ENCODE data around the gene DOCK8.

Gene DOCK8

GRCh38 chr9:479971-480350, 265.3 kb downstream of the DOCK8 start:
- no peak overlapping the region for H3K27ac ChIP-seq (ENCODE audit: low read depth, low read length)
- H3K36me3 ChIP-seq (ENCODE audit: control insufficient read depth in 1 of 2, insufficient read depth in 2 of 2, low read length in 2 of 2): no peaks in the 10 kb centered on the region
- no peak overlapping the region for H3K9ac ChIP-seq (ENCODE audit: low read depth in 1 of 2, low read length in 2 of 2)
- no peak overlapping the region for H3K4me3 ChIP-seq (ENCODE audit: low read depth in 1 of 2, low read length in 2 of 2)
- H3K9me3 ChIP-seq (ENCODE audit: control insufficient read depth in 1 of 2, low read length in 2 of 2): no peaks in the 10 kb centered on the region
- H3K4me1 ChIP-seq (ENCODE audit: control insufficient read depth in 1 of 2, insufficient read depth in 2 of 2, low read length in 2 of 2): no peaks in the 10 kb centered on the region
- no peaks in the 10 kb centered on the region for H3K27me3 ChIP-seq (ENCODE audit: control insufficient read depth in 1 of 2, insufficient read depth in 2 of 2, low read length in 2 of 2)

- Histone ChIP-seq H3K27me3 (ENCODE audit: control insufficient read depth in 1 of 2, insufficient read depth in 2 of 2, low read length in 2 of 2) (no peaks in the 10 kb centered on the region), H3K4me1 (ENCODE audit: control insufficient read depth in 1 of 2, insufficient read depth in 2 of 2, low read length in 2 of 2) (peaks cover 4 to 5% of the 10 kb centered on the region in 2 donors), H3K9me3 (ENCODE audit: control insufficient read depth in 1 of 2, low read length in 2 of 2) (no peaks in the 10 kb centered on the region), H3K27ac (ENCODE audit: low read depth, low read length) (no peak overlapping the region), H3K9ac (ENCODE audit: low read depth in 1 of 2, low read length in 2 of 2) (no peak overlapping the region), H3K4me3 (ENCODE audit: low read depth in 1 of 2, low read length in 2 of 2) (no peak overlapping the region), H3K36me3 (ENCODE audit: control insufficient read depth in 1 of 2, insufficient read depth in 2 of 2, low read length in 2 of 2) (no peaks in the 10 kb centered on the region)
These were observed 268.1 kb downstream of the DOCK8 start for GRCh38 chr9:482739-483138.

GRCh38 chr9:486156-486555, 271.5 kb downstream of the DOCK8 start:
- peaks cover 5 to 8% of the 10 kb centered on the region in 2 donors for H3K4me1 ChIP-seq (ENCODE audit: control insufficient read depth in 1 of 2, insufficient read depth in 2 of 2, low read length in 2 of 2)
- H3K9me3 ChIP-seq (ENCODE audit: control insufficient read depth in 1 of 2, low read length in 2 of 2): no peaks in the 10 kb centered on the region
- no peaks in the 10 kb centered on the region for H3K36me3 ChIP-seq (ENCODE audit: control insufficient read depth in 1 of 2, insufficient read depth in 2 of 2, low read length in 2 of 2)
- no peak overlapping the region for H3K9ac ChIP-seq (ENCODE audit: low read depth in 1 of 2, low read length in 2 of 2)
- no peak overlapping the region for H3K27ac ChIP-seq (ENCODE audit: low read depth, low read length)
- H3K4me3 ChIP-seq (ENCODE audit: low read depth in 1 of 2, low read length in 2 of 2): no peak overlapping the region
- no peaks in the 10 kb centered on the region for H3K27me3 ChIP-seq (ENCODE audit: control insufficient read depth in 1 of 2, insufficient read depth in 2 of 2, low read length in 2 of 2)

GRCh38 chr9:487429-487828, 272.8 kb downstream of the DOCK8 start:
- no peak overlapping the region for H3K9ac ChIP-seq (ENCODE audit: low read depth in 1 of 2, low read length in 2 of 2)
- peaks cover 5 to 8% of the 10 kb centered on the region in 2 donors for H3K4me1 ChIP-seq (ENCODE audit: control insufficient read depth in 1 of 2, insufficient read depth in 2 of 2, low read length in 2 of 2)
- no peaks in the 10 kb centered on the region for H3K36me3 ChIP-seq (ENCODE audit: control insufficient read depth in 1 of 2, insufficient read depth in 2 of 2, low read length in 2 of 2)
- no peaks in the 10 kb centered on the region for H3K9me3 ChIP-seq (ENCODE audit: control insufficient read depth in 1 of 2, low read length in 2 of 2)
- no peaks in the 10 kb centered on the region for H3K27me3 ChIP-seq (ENCODE audit: control insufficient read depth in 1 of 2, insufficient read depth in 2 of 2, low read length in 2 of 2)
- H3K4me3 ChIP-seq (ENCODE audit: low read depth in 1 of 2, low read length in 2 of 2): no peak overlapping the region
- no peak overlapping the region for H3K27ac ChIP-seq (ENCODE audit: low read depth, low read length)

GRCh38 chr9:488448-488847, 273.8 kb downstream of the DOCK8 start:
- H3K27ac ChIP-seq (ENCODE audit: low read depth, low read length): no peak overlapping the region
- no peak overlapping the region for H3K4me3 ChIP-seq (ENCODE audit: low read depth in 1 of 2, low read length in 2 of 2)
- no peaks in the 10 kb centered on the region for H3K9me3 ChIP-seq (ENCODE audit: control insufficient read depth in 1 of 2, low read length in 2 of 2)
- H3K4me1 ChIP-seq (ENCODE audit: control insufficient read depth in 1 of 2, insufficient read depth in 2 of 2, low read length in 2 of 2): peaks cover 5 to 8% of the 10 kb centered on the region in 2 donors
- no peaks in the 10 kb centered on the region for H3K27me3 ChIP-seq (ENCODE audit: control insufficient read depth in 1 of 2, insufficient read depth in 2 of 2, low read length in 2 of 2)
- H3K9ac ChIP-seq (ENCODE audit: low read depth in 1 of 2, low read length in 2 of 2): no peak overlapping the region
- H3K36me3 ChIP-seq (ENCODE audit: control insufficient read depth in 1 of 2, insufficient read depth in 2 of 2, low read length in 2 of 2): no peaks in the 10 kb centered on the region

GRCh38 chr9:489198-490197, 274.8 kb downstream of the DOCK8 start:
- Histone ChIP-seq H3K36me3 (ENCODE audit: control insufficient read depth in 1 of 2, insufficient read depth in 2 of 2, low read length in 2 of 2) (no peaks in the 10 kb centered on the region), H3K9ac (ENCODE audit: low read depth in 1 of 2, low read length in 2 of 2) (no peak overlapping the region), H3K4me1 (ENCODE audit: control insufficient read depth in 1 of 2, insufficient read depth in 2 of 2, low read length in 2 of 2) (peaks cover 5 to 8% of the 10 kb centered on the region in 2 donors), H3K27ac (ENCODE audit: low read depth, low read length) (no peak overlapping the region), H3K9me3 (ENCODE audit: control insufficient read depth in 1 of 2, low read length in 2 of 2) (no peaks in the 10 kb centered on the region), H3K4me3 (ENCODE audit: low read depth in 1 of 2, low read length in 2 of 2) (no peak overlapping the region), H3K27me3 (ENCODE audit: control insufficient read depth in 1 of 2, insufficient read depth in 2 of 2, low read length in 2 of 2) (no peaks in the 10 kb centered on the region)

- Histone ChIP-seq H3K9me3 (ENCODE audit: control insufficient read depth in 1 of 2, low read length in 2 of 2) (no peaks in the 10 kb centered on the region), H3K27ac (ENCODE audit: low read depth, low read length) (no peak overlapping the region), H3K9ac (ENCODE audit: low read depth in 1 of 2, low read length in 2 of 2) (no peak overlapping the region), H3K4me1 (ENCODE audit: control insufficient read depth in 1 of 2, insufficient read depth in 2 of 2, low read length in 2 of 2) (no peaks in the 10 kb centered on the region), H3K4me3 (ENCODE audit: low read depth in 1 of 2, low read length in 2 of 2) (no peak overlapping the region), H3K27me3 (ENCODE audit: control insufficient read depth in 1 of 2, insufficient read depth in 2 of 2, low read length in 2 of 2) (no peaks in the 10 kb centered on the region), H3K36me3 (ENCODE audit: control insufficient read depth in 1 of 2, insufficient read depth in 2 of 2, low read length in 2 of 2) (no peaks in the 10 kb centered on the region)
These were observed 280.1 kb downstream of the DOCK8 start for GRCh38 chr9:494764-495163.

GRCh38 chr9:495739-496138, 281.1 kb downstream of the DOCK8 start:
- Histone ChIP-seq H3K9ac (ENCODE audit: low read depth in 1 of 2, low read length in 2 of 2) (no peak overlapping the region), H3K27me3 (ENCODE audit: control insufficient read depth in 1 of 2, insufficient read depth in 2 of 2, low read length in 2 of 2) (no peaks in the 10 kb centered on the region), H3K4me1 (ENCODE audit: control insufficient read depth in 1 of 2, insufficient read depth in 2 of 2, low read length in 2 of 2) (no peaks in the 10 kb centered on the region), H3K27ac (ENCODE audit: low read depth, low read length) (no peak overlapping the region), H3K9me3 (ENCODE audit: control insufficient read depth in 1 of 2, low read length in 2 of 2) (no peaks in the 10 kb centered on the region), H3K36me3 (ENCODE audit: control insufficient read depth in 1 of 2, insufficient read depth in 2 of 2, low read length in 2 of 2) (no peaks in the 10 kb centered on the region), H3K4me3 (ENCODE audit: low read depth in 1 of 2, low read length in 2 of 2) (no peak overlapping the region)

GRCh38 chr9:503326-503725, 288.7 kb downstream of the DOCK8 start:
- Histone ChIP-seq H3K9ac (ENCODE audit: low read depth in 1 of 2, low read length in 2 of 2) (peak overlapping the region; percentile 71 to 77), H3K4me3 (ENCODE audit: low read depth in 1 of 2, low read length in 2 of 2) (peak overlapping the region; percentile 83 to 85), H3K27me3 (ENCODE audit: control insufficient read depth in 1 of 2, insufficient read depth in 2 of 2, low read length in 2 of 2) (no peaks in the 10 kb centered on the region), H3K9me3 (ENCODE audit: control insufficient read depth in 1 of 2, low read length in 2 of 2) (no peaks in the 10 kb centered on the region), H3K36me3 (ENCODE audit: control insufficient read depth in 1 of 2, insufficient read depth in 2 of 2, low read length in 2 of 2) (no peaks in the 10 kb centered on the region), H3K4me1 (ENCODE audit: control insufficient read depth in 1 of 2, insufficient read depth in 2 of 2, low read length in 2 of 2) (peaks cover 0 to 26% of the 10 kb centered on the region in 2 donors), H3K27ac (ENCODE audit: low read depth, low read length) (no peak overlapping the region)

- Histone ChIP-seq H3K27ac (ENCODE audit: low read depth, low read length) (peak within 1 kb of the TSS; percentile 72), H3K4me1 (ENCODE audit: control insufficient read depth in 1 of 2, insufficient read depth in 2 of 2, low read length in 2 of 2) (peaks cover 0 to 26% of the 10 kb centered on the region in 2 donors), H3K27me3 (ENCODE audit: control insufficient read depth in 1 of 2, insufficient read depth in 2 of 2, low read length in 2 of 2) (no peaks in the 10 kb centered on the region), H3K9ac (ENCODE audit: low read depth in 1 of 2, low read length in 2 of 2) (peak within 1 kb of the TSS; percentile 71 to 77), H3K9me3 (ENCODE audit: control insufficient read depth in 1 of 2, low read length in 2 of 2) (no peaks in the 10 kb centered on the region), H3K4me3 (ENCODE audit: low read depth in 1 of 2, low read length in 2 of 2) (peak within 1 kb of the TSS; percentile 83 to 85), H3K36me3 (ENCODE audit: control insufficient read depth in 1 of 2, insufficient read depth in 2 of 2, low read length in 2 of 2) (no peaks in the 10 kb centered on the region)
These were observed 289.5 kb downstream of the DOCK8 start, which contains the start of gene KANK1 for GRCh38 chr9:503881-504852. Gene KANK1, plus strand, starts transcription at chr9:504695.
